H1 (cell line): Measurements from ENCODE around the gene STK11. TPM values are rescaled to one million over a fixed set of nuclear protein-coding genes. Genes with fewer than 3 reads are reported as not detected.

ENCODE experiments used
- CTCF ChIA-PET: fragments of 300-600 bp; sonication (Branson Sonifier 250); formaldehyde crosslinking; loops from one replicate; lab custom pipeline; 2021; ENCODE audit not compliant: partially characterized antibody; lab: Charles Lee
- POLR2A ChIA-PET: fragments of 300-600 bp; sonication (Branson Sonifier 250); formaldehyde crosslinking; loops from one replicate; lab custom pipeline; 2021; ENCODE audit warnings: inconsistent platforms; ENCODE audit not compliant: partially characterized antibody; lab: Charles Lee
- DNase-seq, 2 experiments: peaks; one replicate each; pipeline versions ENCODE4 v3.0.0 to v3.0.0-alpha.2; 2010 to 2022; ENCODE audit warnings: low spot score in 2 of 2, low read depth in 1 of 2, mixed read lengths in 1 of 2
- FAIRE-seq: peaks from 2 replicates; lab custom pipeline; 2011; peaks lifted over from hg19 to GRCh38; lab: Jason Lieb, UNC
- H2AFZ ChIP-seq: 2 replicates; pipeline ENCODE4 v1.8.1; 2012; ENCODE audit warnings: low read length, inconsistent platforms
- H2AK5ac ChIP-seq: 2 replicates; pipeline ENCODE4 v1.6.1; 2013; ENCODE audit warnings: low read depth, low read length
- H2BK120ac ChIP-seq: replicated peaks from 2 replicates; pipeline ENCODE3; 2013; ENCODE audit warnings: low read depth, low read length, inconsistent platforms
- H2BK12ac ChIP-seq: 2 replicates; pipeline ENCODE4 v1.6.1; 2013; ENCODE audit warnings: low read depth, low read length
- H2BK15ac ChIP-seq: 2 replicates; pipeline ENCODE4 v1.6.1; 2013; ENCODE audit warnings: low read length
- H2BK20ac ChIP-seq: 2 replicates; pipeline ENCODE4 v1.6.1; 2013; ENCODE audit warnings: low read length
- H2BK5ac ChIP-seq: 2 replicates; pipeline ENCODE4 v1.6.1; 2013; ENCODE audit warnings: low read depth, low read length
- H3K14ac ChIP-seq: 2 replicates; pipeline ENCODE4 v1.6.1; 2013; ENCODE audit warnings: inconsistent platforms; ENCODE audit not compliant: insufficient read length
- H3K18ac ChIP-seq: 2 replicates; pipeline ENCODE4 v1.6.1; 2013; ENCODE audit warnings: low read length; ENCODE audit errors: extremely low read depth
- H3K23ac ChIP-seq: 2 replicates; pipeline ENCODE4 v1.6.1; 2013; ENCODE audit warnings: inconsistent platforms; ENCODE audit not compliant: insufficient read length
- H3K23me2 ChIP-seq: 2 replicates; pipeline ENCODE4 v1.6.1; 2013; ENCODE audit warnings: low read depth, low read length
- H3K27ac ChIP-seq: 2 replicates; pipeline ENCODE4 v1.6.1; 2011; ENCODE audit warnings: low read depth, low read length, inconsistent platforms
- H3K27me3 ChIP-seq, 4 experiments: replicated peaks in 1 of 4; 1 replicate in 1 of 4; 2 replicates in 3 of 4; pipeline versions ENCODE4 v1.6.1 to v1.8.1; 2011 to 2013; ENCODE audit warnings: low read length in 3 of 4, mild to moderate bottlenecking in 3 of 4, inconsistent platforms in 2 of 4, mixed read lengths in 2 of 4, moderate library complexity in 1 of 4; ENCODE audit not compliant: control insufficient read depth in 3 of 4, insufficient read depth in 3 of 4; ENCODE audit errors: extremely low read depth in 1 of 4
- H3K36me3 ChIP-seq, 4 experiments: 2 replicates each; pipeline versions ENCODE4 v1.6.1 to v1.8.1; 2011 to 2013; ENCODE audit warnings: mild to moderate bottlenecking in 4 of 4, low read length in 3 of 4, moderate library complexity in 2 of 4, control low read depth in 1 of 4, inconsistent platforms in 1 of 4; ENCODE audit not compliant: insufficient read depth in 4 of 4, control insufficient read depth in 2 of 4
- H3K4ac ChIP-seq: replicated peaks from 2 replicates; pipeline ENCODE3; 2013; ENCODE audit warnings: low read length, low read depth, mixed read lengths, inconsistent platforms; ENCODE audit not compliant: insufficient read length
- H3K4me1 ChIP-seq, 4 experiments: replicated peaks in 1 of 4; 1 replicate in 1 of 4; 2 replicates in 3 of 4; pipeline versions ENCODE4 v1.6.1 to v1.8.1; 2011 to 2013; ENCODE audit warnings: low read length in 3 of 4, inconsistent platforms in 2 of 4, mixed read lengths in 1 of 4; ENCODE audit not compliant: insufficient read depth in 4 of 4, control insufficient read depth in 3 of 4
- H3K4me2 ChIP-seq, 2 experiments: 2 replicates each; pipeline versions ENCODE4 v1.6.1 to v1.8.1; 2011 to 2013; ENCODE audit warnings: low read depth in 2 of 2, low read length in 2 of 2, control low read depth in 1 of 2, inconsistent platforms in 1 of 2, mild to moderate bottlenecking in 1 of 2; ENCODE audit not compliant: insufficient read depth in 1 of 2
- H3K4me3 ChIP-seq, 4 experiments: fragments of 200-600, 300-600 bp in 1 of 4; sonication (generic), shearing (Covaris generic), sonication (Bioruptor Twin) in 1 of 4; 2 replicates each; pipeline versions ENCODE4 v1.5.1 to v1.8.1; 2011 to 2016; ENCODE audit warnings: low read length in 4 of 4, low read depth in 3 of 4, control low read depth in 2 of 4, inconsistent platforms in 2 of 4, mild to moderate bottlenecking in 2 of 4, mixed read lengths in 1 of 4, moderate library complexity in 1 of 4; ENCODE audit not compliant: insufficient read depth in 2 of 4; ENCODE audit errors: extremely low read depth in 1 of 4
- H3K56ac ChIP-seq: replicated peaks from 2 replicates; pipeline ENCODE3; 2013; ENCODE audit warnings: low read depth, mild to moderate bottlenecking, mixed read lengths, low read length, inconsistent platforms; ENCODE audit not compliant: insufficient read length
- H3K79me1 ChIP-seq: 2 replicates; pipeline ENCODE4 v1.6.1; 2013; ENCODE audit warnings: low read depth, low read length, control low read depth
- H3K79me2 ChIP-seq, 2 experiments: 2 replicates each; pipeline versions ENCODE4 v1.6.1 to v1.8.1; 2012 to 2013; ENCODE audit warnings: low read length in 2 of 2, mild to moderate bottlenecking in 2 of 2, inconsistent platforms in 1 of 2; ENCODE audit not compliant: insufficient read depth in 2 of 2, control insufficient read depth in 1 of 2
- H3K9ac ChIP-seq, 4 experiments: replicated peaks in 1 of 4; 1 replicate in 1 of 4; 2 replicates in 3 of 4; pipeline versions ENCODE4 v1.6.1 to v1.8.1; 2011 to 2013; ENCODE audit warnings: low read depth in 3 of 4, low read length in 3 of 4, control low read depth in 2 of 4, mild to moderate bottlenecking in 2 of 4, moderate library complexity in 2 of 4, inconsistent platforms in 1 of 4; ENCODE audit errors: extremely low read depth in 1 of 4
- H3K9me3 ChIP-seq, 2 experiments: 2 replicates each; pipeline versions ENCODE4 v1.6.1 to v1.8.1; 2012 to 2013; ENCODE audit warnings: mild to moderate bottlenecking in 2 of 2, moderate library complexity in 2 of 2, control low read depth in 1 of 2, inconsistent platforms in 1 of 2, low read depth in 1 of 2, low read length in 1 of 2, mixed read lengths in 1 of 2; ENCODE audit not compliant: insufficient read depth in 2 of 2
- H4K20me1 ChIP-seq, 2 experiments: replicated peaks in 1 of 2; 2 replicates each; pipeline versions ENCODE3 to v1.8.1; 2011 to 2013; ENCODE audit warnings: inconsistent platforms in 2 of 2, low read length in 2 of 2, mild to moderate bottlenecking in 1 of 2; ENCODE audit not compliant: insufficient read depth in 2 of 2, control insufficient read depth in 1 of 2
- H4K5ac ChIP-seq: 2 replicates; pipeline ENCODE4 v1.6.1; 2013; ENCODE audit warnings: low read length, low read depth, mixed read lengths, inconsistent platforms; ENCODE audit not compliant: insufficient read length
- H4K8ac ChIP-seq: 2 replicates; pipeline ENCODE4 v1.8.0; 2013; ENCODE audit warnings: mild to moderate bottlenecking, moderate library complexity, low read length, inconsistent platforms; ENCODE audit not compliant: insufficient read depth; ENCODE audit errors: extremely low read depth
- H4K91ac ChIP-seq: replicated peaks from 2 replicates; pipeline ENCODE3; 2013; ENCODE audit warnings: low read length, mixed read lengths, inconsistent platforms; ENCODE audit not compliant: insufficient read length
- EP300 ChIP-seq, 2 experiments: IDR thresholded peaks; 1 replicate in 1 of 2; 2 replicates in 1 of 2; pipeline ENCODE4 v1.6.1; 2011 to 2012; ENCODE audit warnings: low read depth in 2 of 2, low read length in 2 of 2, mild to moderate bottlenecking in 2 of 2, borderline replicate concordance in 1 of 2, inconsistent platforms in 1 of 2, moderate library complexity in 1 of 2
- KDM5A ChIP-seq: fragments of 200-600 bp; IDR thresholded peaks from 2 replicates; pipeline ENCODE4 v1.7.1; 2012; ENCODE audit warnings: mild to moderate bottlenecking, low read length, inconsistent platforms, mixed read lengths
- POLR2A ChIP-seq, 2 experiments: IDR thresholded peaks; 1 replicate in 1 of 2; 2 replicates in 1 of 2; pipeline ENCODE4 v1.6.1; 2011; ENCODE audit warnings: low read depth in 2 of 2, low read length in 2 of 2, mild to moderate bottlenecking in 2 of 2; ENCODE audit errors: control extremely low read depth in 1 of 2
- POLR2AphosphoS5 ChIP-seq: IDR thresholded peaks from 2 replicates; pipeline ENCODE4 v1.6.1; 2011; ENCODE audit warnings: low read depth, low read length
- WGBS, 2 experiments: shearing (Covaris generic) in 1 of 2; methylation state at CpG; one replicate each; pipeline versions ENCODE4 v1.1.6 to v1.1.7; 2013 to 2015; ENCODE audit warnings: low lambda C conversion rate in 2 of 2, mixed read lengths in 2 of 2, inconsistent platforms in 1 of 2, low coverage in 1 of 2, missing lambda C conversion rate in 1 of 2; ENCODE audit not compliant: insufficient replicate concordance in 2 of 2, insufficient coverage in 1 of 2, insufficient read length in 1 of 2; ENCODE audit errors: extremely low coverage in 1 of 2, missing lambda C conversion rate in 1 of 2; 5-methylcytosine and 5-hydroxymethylcytosine counted together
- polyA plus RNA-seq, 7 experiments: library from polyadenylated mRNA; depleted of rRNA in 3 of 7; stranded (reverse) in 5 of 7; unstranded in 2 of 7; fragments of >200 nt in 5 of 7; fragments of 200-250 nt in 2 of 7; gene quantifications; 1 replicate in 5 of 7; 2 replicates in 1 of 7; 4 replicates in 1 of 7; pipeline versions ENCODE4 v1.2.1 to v1.2.3, GENCODE V29; 2011 to 2013; ENCODE audit warnings: missing spikeins in 2 of 7, mixed read lengths in 2 of 7
- total RNA-seq: library from RNA; stranded (reverse); fragmentation: NEBNext Ultra II Directional; extraction: Animal tissue kit (Norgen Biotek cat#: 25700); gene quantifications from 2 replicates; pipeline ENCODE4 v1.2.1, GENCODE V29; 2021

STK11 gene
- total and polyA plus RNA-seq, 2 of the 8 experiments (the other 6 are each of a cell fraction or from before 2014, with no cell fraction given), result 45.3 to 70.7 TPM

DNA sequence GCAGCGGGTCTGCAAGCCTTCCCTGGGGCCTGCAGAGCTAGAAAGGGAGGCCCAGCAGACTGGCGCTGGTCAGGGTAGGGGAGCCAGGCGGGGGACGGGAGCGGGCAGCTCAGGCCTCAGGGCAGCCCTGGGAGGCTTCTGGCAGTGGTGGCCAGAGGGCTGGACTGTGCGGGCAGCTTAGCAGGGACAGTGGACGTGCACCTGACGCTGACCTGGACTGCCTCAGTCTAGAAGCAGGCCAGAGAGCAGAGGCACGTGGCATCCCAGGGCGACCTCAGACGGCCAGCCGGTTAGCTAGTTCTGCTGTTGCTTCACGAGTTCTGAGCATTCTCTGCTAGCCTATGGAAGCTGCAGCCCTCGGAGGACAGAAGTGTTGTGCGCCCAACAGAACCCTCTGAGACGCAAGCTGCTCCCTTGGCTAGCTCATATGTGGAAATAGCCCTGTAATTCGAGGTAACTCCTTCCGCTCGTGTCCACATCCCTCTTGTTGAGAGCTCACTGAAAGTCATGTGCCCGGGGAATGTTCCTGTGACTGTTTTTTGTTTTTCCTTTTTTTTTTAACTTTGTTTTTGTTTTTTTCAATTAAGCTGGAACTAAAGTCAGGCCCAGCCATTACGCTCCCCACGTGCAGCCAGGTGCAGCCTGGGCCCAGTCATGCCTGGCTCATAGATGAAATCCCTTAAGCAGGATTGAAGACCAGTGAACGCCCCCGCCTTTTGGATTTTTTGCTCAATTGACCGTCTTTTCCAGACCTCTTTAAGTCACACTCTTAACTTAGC lies 67.9 kb downstream of the STK11 start:
- Histone ChIP-seq H2AFZ (no peak overlapping the region), H3K79me2 (peaks cover 5 to 38% of the 10 kb centered on the region in 2 experiments), H3K23ac (no peak overlapping the region), H3K27ac (peak overlapping the region; percentile 11; the same call in 1 of the 2 replicates), H3K56ac (no peak overlapping the region), H2BK15ac (no peak overlapping the region), H3K4me3 (peak overlapping the region in 1 of 4 experiments; percentile 78; a peak in 1 of 8 replicates), H3K27me3 (no peaks in the 10 kb centered on the region), H3K9ac (no peak overlapping the region; a peak in 1 of 7 replicates), H4K91ac (no peak overlapping the region), H3K14ac (no peak overlapping the region), H3K18ac (no peak overlapping the region), H3K23me2 (peaks cover 18% of the 10 kb centered on the region; the same call in 1 of the 2 replicates), H2BK12ac (no peak overlapping the region), H3K9me3 (no peaks in the 10 kb centered on the region), H2AK5ac (no peak overlapping the region), H4K8ac (0 out of 2 replicates have a peak overlapping the region, but pooled peaks have one; percentile 36), H3K4me1 (peaks cover 4 to 30% (median 24%) of the 10 kb centered on the region in 4 experiments; a peak in 6 of 7 replicates), H3K4ac (no peak overlapping the region), H3K36me3 (peaks cover 33 to 46% (median 41%) of the 10 kb centered on the region in 4 experiments), H4K20me1 (peaks cover 7 to 23% of the 10 kb centered on the region in 2 experiments), H3K4me2 (peak overlapping the region; percentile 4 to 80; a peak in 1 of 4 replicates), H3K79me1 (peaks cover 22% of the 10 kb centered on the region), H4K5ac (no peak overlapping the region), H2BK120ac (no peak overlapping the region), H2BK5ac (0 out of 2 replicates have a peak overlapping the region, but pooled peaks have one; percentile 60), H2BK20ac (no peak overlapping the region)
- POLR2A ChIA-PET, result interaction anchor here (0.6 to 11.4 kb wide), 27 partner anchors 10 to 422 kb away, joined by 3 to 331 read pairs (median 5); partner anchors contain the start of genes ATP5F1D, CBARP and CIRBP
- DNase-seq, result no peak
- WGBS, 2 experiments, result 94% methylated on average over 25 of the region's 25 CpGs; no CpG with 5 or more reads in 1 of the 2 experiments
- TF ChIP-seq KDM5A (no peak), EP300 (IDR thresholded peaks at IDR 0.05; ENCODE audit: borderline replicate concordance in 1 of 2, low read depth in 2 of 2, low read length in 2 of 2) (no peak), POLR2AphosphoS5 (peak; percentile 94), POLR2A (IDR thresholded peaks at IDR 0.05; ENCODE audit: control extremely low read depth in 1 of 2, low read depth in 2 of 2, low read length in 2 of 2) (peak; percentile 75 to 84)
- CTCF ChIA-PET, result interaction anchor here (1.3 to 3.1 kb wide), 3 partner anchors 12 to 29 kb away, joined by 5 to 29 read pairs (median 9); no protein-coding TSS in a partner anchor
- FAIRE-seq, result no peak
